T-helper 1 cell (primary cell): ENCODE data around the gene PEAK1.
A peak's percentile ranks its signal among the peaks of the same experiment; 100 is the strongest.
"Not testable (repeated sequence)": the region's sequence is repeated elsewhere in the genome, so short reads cannot be mapped to it uniquely, and the experiment has no call there.

Experiments
- DNase-seq, 5 donors: peaks; one replicate each; pipeline ENCODE4 v3.0.0-alpha.2; 2012 to 2020

PEAK1 gene

GRCh38 chr15:77425104-77425503 lies 5.2 kb upstream of the PEAK1 start:
- no peak for DNase-seq

- DNase-seq: peak in 2 of 5 donors; percentile 1 to 20
Observed at GRCh38 chr15:77421370-77421700, 1.4 kb upstream of the PEAK1 start.

GRCh38 chr15:77420610-77421369 lies 886 bp upstream of the PEAK1 start, which contains the start of gene HMG20A:
Gene HMG20A, plus strand, starts transcription at chr15:77420888. Its CDS starts 37,520 bp downstream, at chr15:77458408.
- DNase-seq: peak in 4 of 5 donors; percentile 12 to 32 (median 24)

- DNase-seq: peak in 3 of 5 donors; percentile 11 to 18 (median 16)
Observed at GRCh38 chr15:77418966-77419835, 703 bp downstream of the PEAK1 start.

- DNase-seq: no peak
Observed at GRCh38 chr15:77418391-77418965, 1.4 kb downstream of the PEAK1 start.

- no peak for DNase-seq
Observed at GRCh38 chr15:77417602-77418001, 2.3 kb downstream of the PEAK1 start.

GRCh38 chr15:77416954-77417353 lies 3.0 kb downstream of the PEAK1 start:
- no peak for DNase-seq

GRCh38 chr15:77416148-77416455 lies 3.8 kb downstream of the PEAK1 start:
- no peak for DNase-seq

GRCh38 chr15:77415450-77416147 lies 4.3 kb downstream of the PEAK1 start:
- no peak for DNase-seq

- no peak for DNase-seq
Observed at GRCh38 chr15:77414789-77415442, 5.0 kb downstream of the PEAK1 start.

GRCh38 chr15:77413699-77414349 lies 6.1 kb downstream of the PEAK1 start:
- DNase-seq: no peak

- DNase-seq: no peak
Observed at GRCh38 chr15:77412972-77413698, 6.8 kb downstream of the PEAK1 start.

GRCh38 chr15:77411619-77411976 lies 8.3 kb downstream of the PEAK1 start:
- DNase-seq: no peak

- no peak for DNase-seq
Observed at GRCh38 chr15:77410701-77411618, 8.9 kb downstream of the PEAK1 start.

- DNase-seq: not testable (repeated sequence)
Observed at GRCh38 chr15:77410157-77410500, 9.8 kb downstream of the PEAK1 start.

- peak in 2 of 5 donors; percentile 2 to 73 for DNase-seq
Observed at GRCh38 chr15:77409259-77410156, 10.4 kb downstream of the PEAK1 start.

GRCh38 chr15:77406846-77407245 lies 13.1 kb downstream of the PEAK1 start:
- DNase-seq: no peak

- not testable (repeated sequence) for DNase-seq
Observed at GRCh38 chr15:77406173-77406759, 13.6 kb downstream of the PEAK1 start.
